ENCODE measurements around the gene SPI1.

Gene SPI1

DNA sequence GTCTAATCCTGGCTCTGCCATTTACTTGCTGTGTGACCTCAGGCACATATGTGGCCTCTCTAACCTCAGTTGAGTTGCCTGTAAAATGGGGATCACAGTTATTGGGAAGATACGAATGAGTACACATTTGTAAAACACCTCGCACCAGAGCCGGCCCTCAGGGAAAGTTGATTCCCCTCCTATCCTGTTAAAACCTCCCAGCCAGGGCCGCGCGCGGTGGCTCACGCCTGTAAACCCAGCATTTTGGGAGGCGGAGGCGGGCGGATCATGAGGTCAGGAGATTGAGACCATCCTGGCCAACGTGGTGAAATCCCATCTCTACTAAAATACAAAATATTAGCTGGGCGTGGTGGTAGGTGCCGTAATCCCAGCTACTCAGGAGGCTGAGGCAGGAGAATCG lies 18.0 kb downstream of the SPI1 start (continued):
- TF ChIP-seq ZNF184 (tag by site-specific recombination; IDR thresholded peaks at IDR 0.05): no peak
- TF ChIP-seq YY1 (tag by site-specific recombination; IDR thresholded peaks at IDR 0.05): no peak
- no peak for TF ChIP-seq ZFP37 (tag by site-specific recombination; IDR thresholded peaks at IDR 0.05)
- TF ChIP-seq ZNF521 (tag by site-specific recombination; IDR thresholded peaks at IDR 0.05): no peak

DNA sequence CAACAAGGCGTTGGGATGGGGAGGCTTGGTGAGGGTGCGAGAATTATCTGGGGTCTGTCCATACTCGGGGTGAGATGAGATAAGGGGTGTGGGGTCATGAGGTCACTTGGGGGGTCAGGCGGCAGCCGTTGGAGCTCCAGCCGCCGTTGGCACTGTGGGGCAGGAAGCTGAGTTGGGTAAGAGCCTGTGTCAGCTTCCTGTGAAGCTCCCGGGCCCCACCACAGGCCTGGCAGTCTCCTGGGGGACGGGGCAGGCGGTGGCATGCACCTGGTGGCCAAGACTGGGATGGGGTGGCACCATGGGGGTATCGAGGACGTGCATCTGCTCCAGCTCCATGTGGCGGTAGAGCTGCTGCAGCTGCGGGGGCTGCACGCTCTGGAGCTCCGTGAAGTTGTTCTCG lies 18.8 kb downstream of the SPI1 start:
- Histone ChIP-seq H3K4me3 (ENCODE audit: low read depth, low read length) (no peak overlapping the region), H3K36me3 (ENCODE audit: control insufficient read depth in 2 of 2, insufficient read depth in 1 of 2, low read length in 2 of 2) (no peaks in the 10 kb centered on the region), H3K4me1 (ENCODE audit: control insufficient read depth, insufficient read depth, low read length) (no peaks in the 10 kb centered on the region), H3K9me3 (ENCODE audit: control insufficient read depth, insufficient read depth, low read depth, low read length) (no peaks in the 10 kb centered on the region), H3K27ac (ENCODE audit: extremely low read depth, low read depth, low read length) (no peak overlapping the region)
- ChIA-PET POLR2A (no interaction called here), CTCF (interaction anchor here (1.2 kb wide), 1 partner anchor 14 kb away, joined by 3 read pairs; no protein-coding TSS in a partner anchor)
- TF ChIP-seq BCL11B (tag by site-specific recombination; IDR thresholded peaks at IDR 0.05; ENCODE audit: low read depth) (0 out of 2 replicates have a peak, but pooled peaks have one; percentile 1), ZNF626 (tag by site-specific recombination; IDR thresholded peaks at IDR 0.05) (no peak), MZF1 (tag by site-specific recombination; IDR thresholded peaks at IDR 0.05; ENCODE audit: borderline replicate concordance) (no peak), ZSCAN23 (tag by site-specific recombination; IDR thresholded peaks at IDR 0.05) (no peak)
- TF ChIP-seq, protein P1, sequence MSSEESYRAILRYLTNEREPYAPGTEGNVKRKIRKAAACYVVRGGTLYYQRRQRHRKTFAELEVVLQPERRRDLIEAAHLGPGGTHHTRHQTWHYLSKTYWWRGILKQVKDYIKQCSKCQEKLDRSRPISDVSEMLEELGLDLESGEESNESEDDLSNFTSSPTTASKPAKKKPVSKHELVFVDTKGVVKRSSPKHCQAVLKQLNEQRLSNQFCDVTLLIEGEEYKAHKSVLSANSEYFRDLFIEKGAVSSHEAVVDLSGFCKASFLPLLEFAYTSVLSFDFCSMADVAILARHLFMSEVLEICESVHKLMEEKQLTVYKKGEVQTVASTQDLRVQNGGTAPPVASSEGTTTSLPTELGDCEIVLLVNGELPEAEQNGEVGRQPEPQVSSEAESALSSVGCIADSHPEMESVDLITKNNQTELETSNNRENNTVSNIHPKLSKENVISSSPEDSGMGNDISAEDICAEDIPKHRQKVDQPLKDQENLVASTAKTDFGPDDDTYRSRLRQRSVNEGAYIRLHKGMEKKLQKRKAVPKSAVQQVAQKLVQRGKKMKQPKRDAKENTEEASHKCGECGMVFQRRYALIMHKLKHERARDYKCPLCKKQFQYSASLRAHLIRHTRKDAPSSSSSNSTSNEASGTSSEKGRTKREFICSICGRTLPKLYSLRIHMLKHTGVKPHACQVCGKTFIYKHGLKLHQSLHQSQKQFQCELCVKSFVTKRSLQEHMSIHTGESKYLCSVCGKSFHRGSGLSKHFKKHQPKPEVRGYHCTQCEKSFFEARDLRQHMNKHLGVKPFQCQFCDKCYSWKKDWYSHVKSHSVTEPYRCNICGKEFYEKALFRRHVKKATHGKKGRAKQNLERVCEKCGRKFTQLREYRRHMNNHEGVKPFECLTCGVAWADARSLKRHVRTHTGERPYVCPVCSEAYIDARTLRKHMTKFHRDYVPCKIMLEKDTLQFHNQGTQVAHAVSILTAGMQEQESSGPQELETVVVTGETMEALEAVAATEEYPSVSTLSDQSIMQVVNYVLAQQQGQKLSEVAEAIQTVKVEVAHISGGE (tag by site-specific recombination; conservative IDR thresholded peaks at IDR 0.05; ENCODE audit: low read depth): no peak
- TF ChIP-seq, protein P2, sequence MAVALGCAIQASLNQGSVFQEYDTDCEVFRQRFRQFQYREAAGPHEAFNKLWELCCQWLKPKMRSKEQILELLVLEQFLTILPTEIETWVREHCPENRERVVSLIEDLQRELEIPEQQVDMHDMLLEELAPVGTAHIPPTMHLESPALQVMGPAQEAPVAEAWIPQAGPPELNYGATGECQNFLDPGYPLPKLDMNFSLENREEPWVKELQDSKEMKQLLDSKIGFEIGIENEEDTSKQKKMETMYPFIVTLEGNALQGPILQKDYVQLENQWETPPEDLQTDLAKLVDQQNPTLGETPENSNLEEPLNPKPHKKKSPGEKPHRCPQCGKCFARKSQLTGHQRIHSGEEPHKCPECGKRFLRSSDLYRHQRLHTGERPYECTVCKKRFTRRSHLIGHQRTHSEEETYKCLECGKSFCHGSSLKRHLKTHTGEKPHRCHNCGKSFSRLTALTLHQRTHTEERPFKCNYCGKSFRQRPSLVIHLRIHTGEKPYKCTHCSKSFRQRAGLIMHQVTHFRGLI (tag by site-specific recombination; IDR thresholded peaks at IDR 0.05): no peak
- TF ChIP-seq, protein P3, sequence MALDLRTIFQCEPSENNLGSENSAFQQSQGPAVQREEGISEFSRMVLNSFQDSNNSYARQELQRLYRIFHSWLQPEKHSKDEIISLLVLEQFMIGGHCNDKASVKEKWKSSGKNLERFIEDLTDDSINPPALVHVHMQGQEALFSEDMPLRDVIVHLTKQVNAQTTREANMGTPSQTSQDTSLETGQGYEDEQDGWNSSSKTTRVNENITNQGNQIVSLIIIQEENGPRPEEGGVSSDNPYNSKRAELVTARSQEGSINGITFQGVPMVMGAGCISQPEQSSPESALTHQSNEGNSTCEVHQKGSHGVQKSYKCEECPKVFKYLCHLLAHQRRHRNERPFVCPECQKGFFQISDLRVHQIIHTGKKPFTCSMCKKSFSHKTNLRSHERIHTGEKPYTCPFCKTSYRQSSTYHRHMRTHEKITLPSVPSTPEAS (tag by site-specific recombination; IDR thresholded peaks at IDR 0.05): no peak

DNA sequence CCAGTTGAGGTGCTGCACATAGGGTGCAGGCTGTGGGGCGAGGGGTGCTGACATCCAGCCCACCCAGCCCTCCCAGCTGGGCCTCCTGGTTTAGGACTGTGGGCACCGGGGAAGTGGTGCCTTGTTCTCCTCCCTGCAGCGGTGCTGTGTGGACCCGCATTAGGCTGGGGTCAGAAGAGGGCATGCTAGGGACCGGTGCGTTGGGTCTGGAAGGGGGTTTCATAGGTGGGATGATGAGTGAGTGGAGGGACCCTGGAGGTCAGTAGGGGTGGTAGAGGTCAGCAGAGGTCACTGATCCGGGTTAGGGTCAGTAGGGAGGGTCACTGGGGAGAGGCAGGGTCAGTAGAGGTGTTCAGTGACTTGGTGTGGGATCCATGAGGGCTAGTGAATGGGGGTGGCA lies 19.2 kb downstream of the SPI1 start:
- H3K4me3 ChIP-seq (ENCODE audit: low read depth, low read length): no peak overlapping the region
- POLR2A ChIA-PET: no interaction called here
- no peaks in the 10 kb centered on the region for H3K4me1 ChIP-seq (ENCODE audit: control insufficient read depth, insufficient read depth, low read length)
- no peaks in the 10 kb centered on the region for H3K9me3 ChIP-seq (ENCODE audit: control insufficient read depth, insufficient read depth, low read depth, low read length)
- H3K27ac ChIP-seq (ENCODE audit: extremely low read depth, low read depth, low read length): no peak overlapping the region
- CTCF ChIA-PET: no interaction called here
- no peaks in the 10 kb centered on the region for H3K36me3 ChIP-seq (ENCODE audit: control insufficient read depth in 2 of 2, insufficient read depth in 1 of 2, low read length in 2 of 2)
- TF ChIP-seq RBAK (tag by site-specific recombination; IDR thresholded peaks at IDR 0.05) (no peak), YY2 (tag by site-specific recombination; IDR thresholded peaks at IDR 0.05) (no peak), BCL11A (tag by site-specific recombination; IDR thresholded peaks at IDR 0.05; ENCODE audit: low read depth) (0 out of 2 replicates have a peak, but pooled peaks have one; percentile 36), ZNF670 (tag by site-specific recombination; IDR thresholded peaks at IDR 0.05; ENCODE audit: low read depth) (no peak), HOXC10 (CRISPR knock-in tag; IDR thresholded peaks at IDR 0.05) (no peak), ZNF175 (tag by site-specific recombination; IDR thresholded peaks at IDR 0.05) (no peak), ZFP69B (tag by site-specific recombination; IDR thresholded peaks at IDR 0.05) (no peak), HOXA7 (CRISPR knock-in tag; IDR thresholded peaks at IDR 0.05; ENCODE audit: borderline replicate concordance) (no peak), ZNF292 (tag by site-specific recombination; IDR thresholded peaks at IDR 0.05; ENCODE audit: borderline replicate concordance, low read depth) (no peak), BCL11B (tag by site-specific recombination; IDR thresholded peaks at IDR 0.05; ENCODE audit: low read depth) (peak; percentile 74; the same call in 1 of the 2 replicates)
- TF ChIP-seq, protein P4, sequence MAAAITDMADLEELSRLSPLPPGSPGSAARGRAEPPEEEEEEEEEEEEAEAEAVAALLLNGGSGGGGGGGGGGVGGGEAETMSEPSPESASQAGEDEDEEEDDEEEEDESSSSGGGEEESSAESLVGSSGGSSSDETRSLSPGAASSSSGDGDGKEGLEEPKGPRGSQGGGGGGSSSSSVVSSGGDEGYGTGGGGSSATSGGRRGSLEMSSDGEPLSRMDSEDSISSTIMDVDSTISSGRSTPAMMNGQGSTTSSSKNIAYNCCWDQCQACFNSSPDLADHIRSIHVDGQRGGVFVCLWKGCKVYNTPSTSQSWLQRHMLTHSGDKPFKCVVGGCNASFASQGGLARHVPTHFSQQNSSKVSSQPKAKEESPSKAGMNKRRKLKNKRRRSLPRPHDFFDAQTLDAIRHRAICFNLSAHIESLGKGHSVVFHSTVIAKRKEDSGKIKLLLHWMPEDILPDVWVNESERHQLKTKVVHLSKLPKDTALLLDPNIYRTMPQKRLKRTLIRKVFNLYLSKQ (tag by site-specific recombination; IDR thresholded peaks at IDR 0.05; ENCODE audit: borderline replicate concordance): no peak
- TF ChIP-seq, protein P5, sequence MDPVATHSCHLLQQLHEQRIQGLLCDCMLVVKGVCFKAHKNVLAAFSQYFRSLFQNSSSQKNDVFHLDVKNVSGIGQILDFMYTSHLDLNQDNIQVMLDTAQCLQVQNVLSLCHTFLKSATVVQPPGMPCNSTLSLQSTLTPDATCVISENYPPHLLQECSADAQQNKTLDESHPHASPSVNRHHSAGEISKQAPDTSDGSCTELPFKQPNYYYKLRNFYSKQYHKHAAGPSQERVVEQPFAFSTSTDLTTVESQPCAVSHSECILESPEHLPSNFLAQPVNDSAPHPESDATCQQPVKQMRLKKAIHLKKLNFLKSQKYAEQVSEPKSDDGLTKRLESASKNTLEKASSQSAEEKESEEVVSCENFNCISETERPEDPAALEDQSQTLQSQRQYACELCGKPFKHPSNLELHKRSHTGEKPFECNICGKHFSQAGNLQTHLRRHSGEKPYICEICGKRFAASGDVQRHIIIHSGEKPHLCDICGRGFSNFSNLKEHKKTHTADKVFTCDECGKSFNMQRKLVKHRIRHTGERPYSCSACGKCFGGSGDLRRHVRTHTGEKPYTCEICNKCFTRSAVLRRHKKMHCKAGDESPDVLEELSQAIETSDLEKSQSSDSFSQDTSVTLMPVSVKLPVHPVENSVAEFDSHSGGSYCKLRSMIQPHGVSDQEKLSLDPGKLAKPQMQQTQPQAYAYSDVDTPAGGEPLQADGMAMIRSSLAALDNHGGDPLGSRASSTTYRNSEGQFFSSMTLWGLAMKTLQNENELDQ (tag by site-specific recombination; IDR thresholded peaks at IDR 0.05; ENCODE audit: low read depth): no peak
- TF ChIP-seq, protein P3 (tag by site-specific recombination; IDR thresholded peaks at IDR 0.05): no peak

Measured in HEK293 (cell line).